NCI-H524 treated with DMSO at 0.1 percent for 48 hours (cell line): ENCODE data around the gene FOXM1.
"Not testable (repeated sequence)": the region's sequence is repeated elsewhere in the genome, so short reads cannot be mapped to it uniquely, and the experiment has no call there.

ENCODE experiments used
- DNase-seq: peaks from one replicate; lab custom pipeline; 2025; lab: John Stamatoyannopoulos, UW

The FOXM1 gene

GRCh38 chr12:2879853-2880252 is 2.9 kb upstream of the FOXM1 start:
- DNase-seq: no peak

- DNase-seq: no peak
Observed at GRCh38 chr12:2877953-2878732, 1.2 kb upstream of the FOXM1 start.

- no peak for DNase-seq
Observed at GRCh38 chr12:2876431-2877046, 435 bp downstream of the FOXM1 start.

- DNase-seq: not testable (repeated sequence)
Observed at GRCh38 chr12:2868986-2869632, 7.9 kb downstream of the FOXM1 start.

GRCh38 chr12:2864198-2864597 is 12.8 kb downstream of the FOXM1 start:
- DNase-seq: no peak

- not testable (repeated sequence) for DNase-seq
Observed at GRCh38 chr12:2863402-2863801, 13.6 kb downstream of the FOXM1 start.

GRCh38 chr12:2862876-2863275 is 14.1 kb downstream of the FOXM1 start:
- DNase-seq: no peak

GRCh38 chr12:2860170-2860569 is 16.8 kb downstream of the FOXM1 start:
- DNase-seq: no peak

GRCh38 chr12:2858944-2859421 is 18.0 kb downstream of the FOXM1 start:
- DNase-seq: no peak

GRCh38 chr12:2858334-2858733 is 18.6 kb downstream of the FOXM1 start:
- no peak for DNase-seq

- no peak for DNase-seq
Observed at GRCh38 chr12:2857576-2857975, 19.4 kb downstream of the FOXM1 start.

GRCh38 chr12:2857021-2857431 is 19.9 kb downstream of the FOXM1 start, which contains the start of gene TEX52:
Gene TEX52, minus strand, starts transcription at chr12:2857039. Its CDS starts 13 bp downstream, at chr12:2857026.
- no peak for DNase-seq

- DNase-seq: no peak
Observed at GRCh38 chr12:2856051-2856450, 20.9 kb downstream of the FOXM1 start.

- no peak for DNase-seq
Observed at GRCh38 chr12:2855546-2855945, 21.4 kb downstream of the FOXM1 start.

GRCh38 chr12:2854669-2855453 is 22.1 kb downstream of the FOXM1 start:
- DNase-seq: no peak

- no peak for DNase-seq
Observed at GRCh38 chr12:2853626-2854025, 23.3 kb downstream of the FOXM1 start.

- DNase-seq: no peak
Observed at GRCh38 chr12:2851931-2852330, 25.0 kb downstream of the FOXM1 start.

GRCh38 chr12:2845280-2845679 is 31.7 kb downstream of the FOXM1 start:
- no peak for DNase-seq

GRCh38 chr12:2844786-2845185 is 32.2 kb downstream of the FOXM1 start:
- DNase-seq: no peak

- no peak for DNase-seq
Observed at GRCh38 chr12:2842948-2843347, 34.0 kb downstream of the FOXM1 start.

- no peak for DNase-seq
Observed at GRCh38 chr12:2841056-2841650, 35.8 kb downstream of the FOXM1 start.

- no peak for DNase-seq
Observed at GRCh38 chr12:2836574-2836973, 40.4 kb downstream of the FOXM1 start.
